GM12878 (cell line): ENCODE data around the gene NACA2. TPM values are rescaled to one million over a fixed set of nuclear protein-coding genes. Genes with fewer than 3 reads are reported as not detected.

Experiments used
- ATAC-seq: fragments of 200-7000 bp; cut with Tn5 transposase; 3 replicates; pipeline ENCODE4 v1.9.1; 2020; ENCODE audit warnings: mild to moderate bottlenecking, moderate library complexity
- BruUV-seq: library from RNA; stranded (reverse); fragments of 400-500 nt; replicated peaks from 2 replicates; lab custom pipeline; 2021; lab: Mats Ljungman, UMichigan
- CTCF ChIA-PET: fragments of 300-600 bp; sonication (Branson Sonifier 250); formaldehyde crosslinking; extraction: SDS; loops from one replicate; lab custom pipeline; 2021; ENCODE audit warnings: inconsistent platforms; lab: Yijun Ruan, JAX
- POLR2A ChIA-PET: fragments of 350-600 bp; formaldehyde crosslinking; extraction: SDS; loops from one replicate; lab custom pipeline; 2021; ENCODE audit warnings: inconsistent platforms; lab: Charles Lee
- RAD21 ChIA-PET: fragments of 300-600 bp; sonication (Branson Sonifier 250); formaldehyde crosslinking; loops from one replicate; lab custom pipeline; 2023; ENCODE audit warnings: antibody characterized with exemption; ENCODE audit not compliant: unreplicated experiment; lab: Charles Lee
- SMC1A ChIA-PET: fragments of 300-600 bp; sonication (Branson Sonifier 250); formaldehyde crosslinking; loops from one replicate; lab custom pipeline; 2023; ENCODE audit not compliant: unreplicated experiment, uncharacterized antibody; lab: Charles Lee
- DNase-seq: peaks from one replicate; pipeline ENCODE4 v3.0.0-alpha.2; 2011; ENCODE audit warnings: low read depth, low spot score
- FAIRE-seq: peaks from 3 replicates; lab custom pipeline; 2011; peaks lifted over from hg19 to GRCh38; lab: Jason Lieb, UNC
- H2AFZ ChIP-seq: 2 replicates; pipeline ENCODE4 v1.6.0; 2011; ENCODE audit warnings: low read depth, low read length, control low read depth; ENCODE audit not compliant: control insufficient read depth
- H3K27ac ChIP-seq: 2 replicates; pipeline ENCODE4 v1.5.1; 2011; ENCODE audit warnings: control low read depth; ENCODE audit not compliant: control insufficient read depth, insufficient read depth
- H3K27me3 ChIP-seq, 2 experiments: replicated peaks in 1 of 2; 2 replicates each; pipeline versions ENCODE4 v1.6.0 to v1.6.1; 2011; ENCODE audit warnings: low read length in 1 of 2; ENCODE audit not compliant: control insufficient read depth in 2 of 2, insufficient read depth in 2 of 2
- H3K36me3 ChIP-seq, 2 experiments: 2 replicates each; pipeline ENCODE4 v1.5.1; 2011; ENCODE audit warnings: low read length in 1 of 2; ENCODE audit not compliant: control insufficient read depth in 2 of 2, insufficient read depth in 2 of 2
- H3K4me1 ChIP-seq: 2 replicates; pipeline ENCODE4 v1.6.1; 2011; ENCODE audit warnings: mild to moderate bottlenecking, low read length, moderate library complexity, mixed read lengths; ENCODE audit not compliant: control insufficient read depth, insufficient read depth
- H3K4me2 ChIP-seq: 2 replicates; pipeline ENCODE4 v1.6.0; 2011; ENCODE audit warnings: control low read depth; ENCODE audit not compliant: control insufficient read depth, insufficient read depth
- H3K4me3 ChIP-seq: fragments of 200-600 bp; sonication (generic); 2 replicates; pipeline ENCODE4 v1.5.1; 2016
- H3K79me2 ChIP-seq: 2 replicates; pipeline ENCODE4 v1.6.0; 2011; ENCODE audit warnings: low read length; ENCODE audit not compliant: control insufficient read depth, insufficient read depth
- H3K9ac ChIP-seq: 2 replicates; pipeline ENCODE4 v1.8.0; 2011; ENCODE audit warnings: low read length, control low read depth, mixed read lengths; ENCODE audit not compliant: control insufficient read depth, insufficient read depth
- H3K9me3 ChIP-seq: replicated peaks from 3 replicates; pipeline ENCODE4 v1.5.1; 2011; ENCODE audit warnings: mild to moderate bottlenecking, low read length; ENCODE audit not compliant: control insufficient read depth, insufficient read depth
- H4K20me1 ChIP-seq: 2 replicates; pipeline ENCODE4 v1.6.0; 2011; ENCODE audit not compliant: control insufficient read depth, insufficient read depth
- CHD2 ChIP-seq: IDR thresholded peaks from 2 replicates; pipeline ENCODE4 v1.6.1; 2011; ENCODE audit warnings: low read depth, low read length, improper control_type of control experiment, borderline replicate concordance
- CHD4 ChIP-seq: fragments of 200-600 bp; sonication (generic); IDR thresholded peaks from 2 replicates; pipeline ENCODE4 v1.6.1; 2016; ENCODE audit warnings: mild to moderate bottlenecking
- FOS ChIP-seq: IDR thresholded peaks from 3 replicates; pipeline ENCODE4 v1.6.1; 2011; ENCODE audit warnings: borderline replicate concordance; ENCODE audit not compliant: insufficient read length; ENCODE audit errors: extremely low read depth
- FOXK2 ChIP-seq: fragments of 450-650 bp; IDR thresholded peaks from 2 replicates; pipeline ENCODE4 v1.6.1; 2017; ENCODE audit warnings: mild to moderate bottlenecking, moderate library complexity
- LARP7 ChIP-seq: fragments of 450-650 bp; IDR thresholded peaks from 2 replicates; pipeline ENCODE4 v1.6.1; 2017; ENCODE audit warnings: mild to moderate bottlenecking
- MAX ChIP-seq: IDR thresholded peaks from 2 replicates; pipeline ENCODE4 v1.6.1; 2012; ENCODE audit warnings: low read depth, low read length, improper control_type of control experiment
- MTA2 ChIP-seq: fragments of 450-650 bp; IDR thresholded peaks from 2 replicates; pipeline ENCODE4 v1.6.1; 2016; ENCODE audit warnings: low read depth, mild to moderate bottlenecking, moderate library complexity
- MYC ChIP-seq: IDR thresholded peaks from 2 replicates; pipeline ENCODE4 v1.6.1; 2011; ENCODE audit warnings: mild to moderate bottlenecking, low read length, moderate library complexity, inconsistent platforms; ENCODE audit not compliant: insufficient read depth, insufficient replicate concordance, insufficient read length, severe bottlenecking
- POLR2AphosphoS5 ChIP-seq: IDR thresholded peaks from 2 replicates; pipeline ENCODE4 v1.6.1; 2011; ENCODE audit warnings: mild to moderate bottlenecking, low read length, inconsistent platforms
- RUNX3 ChIP-seq: IDR thresholded peaks from 2 replicates; pipeline ENCODE4 v1.6.1; 2012; ENCODE audit warnings: low read length, inconsistent platforms
- SIX5 ChIP-seq: IDR thresholded peaks from 2 replicates; pipeline ENCODE4 v1.6.1; 2011; ENCODE audit warnings: mild to moderate bottlenecking, low read depth, low read length, moderate library complexity; ENCODE audit not compliant: severe bottlenecking
- SMAD1 ChIP-seq: fragments of 450-650 bp; IDR thresholded peaks from 2 replicates; pipeline ENCODE4 v1.6.1; 2018; ENCODE audit warnings: mild to moderate bottlenecking, low read depth; ENCODE audit not compliant: partially characterized antibody
- SP1 ChIP-seq: IDR thresholded peaks from one replicate; pipeline ENCODE4 v1.6.1; 2011; ENCODE audit warnings: low read depth, low read length
- SPI1 ChIP-seq: IDR thresholded peaks from 2 replicates; pipeline ENCODE4 v1.6.1; 2011; ENCODE audit warnings: low read depth, mild to moderate bottlenecking, low read length, moderate library complexity, borderline replicate concordance; ENCODE audit not compliant: insufficient read depth
- SRF ChIP-seq, 2 experiments: IDR thresholded peaks; 2 replicates each; pipeline ENCODE4 v1.6.1; 2011; ENCODE audit warnings: low read depth in 2 of 2, low read length in 2 of 2, mild to moderate bottlenecking in 1 of 2, moderate library complexity in 1 of 2
- TCF3 ChIP-seq: IDR thresholded peaks from 2 replicates; pipeline ENCODE4 v1.6.1; 2012; ENCODE audit warnings: low read depth, mild to moderate bottlenecking, low read length, borderline replicate concordance; ENCODE audit not compliant: insufficient read depth
- ZNF384 ChIP-seq: IDR thresholded peaks from 2 replicates; pipeline ENCODE4 v1.6.1; 2012; ENCODE audit warnings: low read depth, mild to moderate bottlenecking, low read length, improper control_type of control experiment, borderline replicate concordance
- WGBS: methylation state at CpG from one replicate; pipeline ENCODE4 v1.1.6; 2016; ENCODE audit warnings: low lambda C conversion rate; ENCODE audit not compliant: insufficient replicate concordance, insufficient coverage; ENCODE audit errors: missing lambda C conversion rate; 5-methylcytosine and 5-hydroxymethylcytosine counted together
- in situ Hi-C: fragments of 300-500 bp; cut with MboI; formaldehyde crosslinking; loops from 9 replicates; pipeline ENCODE4 v1.14.3; 2018; ENCODE audit warnings: mixed read lengths
- intact Hi-C: fragments of 100-400 bp; cut with micrococcal nuclease; formaldehyde crosslinking; loops from one replicate; pipeline ENCODE4 v1.14.2; 2022; ENCODE audit not compliant: unreplicated experiment
- polyA plus RNA-seq, 11 experiments: library from polyadenylated mRNA; depleted of rRNA in 4 of 11; unstranded in 6 of 11; stranded (reverse) in 5 of 11; fragments of >200 nt; fragmentation: Nextera tagmentation in 4 of 11; fragmentation: Illumina TruSeq in 1 of 11; extraction: Ambion mirVana in 4 of 11; extraction: Trizol in 1 of 11; gene quantifications; 1 replicate in 1 of 11; 2 replicates in 10 of 11; pipeline versions ENCODE4 v1.2.1 to v1.2.3, GENCODE V29; 2011 to 2016; ENCODE audit warnings: inconsistent platforms in 2 of 11, missing spikeins in 2 of 11, low read depth in 1 of 11
- total RNA-seq, 4 experiments: library from RNA; depleted of rRNA in 3 of 4; stranded (reverse); fragments of >200 nt in 3 of 4; fragmentation: Illumina TruSeq in 1 of 4; extraction: Trizol in 1 of 4; gene quantifications; 2 replicates each; pipeline versions ENCODE4 v1.2.1 to v1.2.3, GENCODE V29; 2013 to 2021
- TF ChIP-seq, protein P1 (sequence below): fragments of 450-650 bp; formaldehyde crosslinking; IDR thresholded peaks from 2 replicates; pipeline ENCODE4 v1.4.0; 2022; ENCODE audit warnings: mild to moderate bottlenecking, moderate library complexity

NACA2 gene
- total and polyA plus RNA-seq, 10 of the 15 experiments (the other 5 are each of a cell fraction or from before 2014, with no cell fraction given): 0.16 to 0.68 (median 0.36) TPM; not detected in 4

DNA sequence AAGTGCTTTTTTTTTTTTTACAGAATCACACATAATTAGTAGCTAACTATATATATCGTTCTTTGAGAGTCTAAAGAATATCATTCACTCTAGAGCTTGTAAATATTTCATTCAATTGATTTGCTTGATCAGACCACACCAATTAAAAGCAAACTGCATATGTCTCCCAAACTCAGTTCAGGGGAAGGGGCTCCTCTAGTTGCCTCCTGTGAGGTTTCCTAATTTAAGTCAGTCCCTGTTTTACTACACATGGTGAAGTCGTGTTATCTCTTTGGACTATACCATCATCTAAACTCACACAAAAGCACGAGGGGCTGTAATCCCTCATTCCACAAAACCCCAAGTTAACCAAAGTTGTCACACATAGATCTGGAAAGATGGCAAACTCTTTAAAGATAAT lies 11.7 kb downstream of the NACA2 start:
- in situ Hi-C loops (no loop called here), intact Hi-C loops (no loop called here)
- no peak overlapping the region for H3K27ac ChIP-seq
- no peak overlapping the region for H3K4me2 ChIP-seq
- H4K20me1 ChIP-seq: no peaks in the 10 kb centered on the region
- 12% methylated on average over 3 of the region's 3 CpGs for WGBS
- SMC1A ChIA-PET: interaction anchor here (0.6 to 0.9 kb wide), 3 partner anchors 11 to 1240 kb away, joined by 3 to 4 read pairs (median 3); no protein-coding TSS in a partner anchor
- POLR2A ChIA-PET: interaction anchor here (0.6 to 0.7 kb wide), 2 partner anchors 24 to 1613 kb away, joined by 4 to 6 read pairs; no protein-coding TSS in a partner anchor
- CTCF ChIA-PET: no interaction called here
- no TSS peak for BruUV-seq
- H3K27me3 ChIP-seq: no peaks in the 10 kb centered on the region; a peak in 1 of 4 replicates
- no peak overlapping the region for H3K4me3 ChIP-seq
- H3K9me3 ChIP-seq: no peaks in the 10 kb centered on the region
- no peak for DNase-seq
- H3K4me1 ChIP-seq: no peaks in the 10 kb centered on the region
- RAD21 ChIA-PET: no interaction called here
- H3K9ac ChIP-seq: no peak overlapping the region
- FAIRE-seq: no peak
- no peak for ATAC-seq
- no peaks in the 10 kb centered on the region for H3K79me2 ChIP-seq
- TF ChIP-seq ZNF384: no peak
- no peak for TF ChIP-seq MTA2
- no peak for TF ChIP-seq SMAD1
- TF ChIP-seq SIX5: no peak
- no peak for TF ChIP-seq SP1
- TF ChIP-seq SRF (IDR thresholded peaks at IDR 0.05; ENCODE audit: low read depth in 2 of 2, low read length in 2 of 2): no peak
- no peak for TF ChIP-seq FOS
- TF ChIP-seq MAX: no peak
- TF ChIP-seq FOXK2: no peak
- TF ChIP-seq RUNX3: no peak
- no peak for TF ChIP-seq SPI1
- no peak for TF ChIP-seq CHD2
- no peak for TF ChIP-seq CHD4
- TF ChIP-seq LARP7: no peak
- no peak for TF ChIP-seq POLR2AphosphoS5
- TF ChIP-seq, protein P1, sequence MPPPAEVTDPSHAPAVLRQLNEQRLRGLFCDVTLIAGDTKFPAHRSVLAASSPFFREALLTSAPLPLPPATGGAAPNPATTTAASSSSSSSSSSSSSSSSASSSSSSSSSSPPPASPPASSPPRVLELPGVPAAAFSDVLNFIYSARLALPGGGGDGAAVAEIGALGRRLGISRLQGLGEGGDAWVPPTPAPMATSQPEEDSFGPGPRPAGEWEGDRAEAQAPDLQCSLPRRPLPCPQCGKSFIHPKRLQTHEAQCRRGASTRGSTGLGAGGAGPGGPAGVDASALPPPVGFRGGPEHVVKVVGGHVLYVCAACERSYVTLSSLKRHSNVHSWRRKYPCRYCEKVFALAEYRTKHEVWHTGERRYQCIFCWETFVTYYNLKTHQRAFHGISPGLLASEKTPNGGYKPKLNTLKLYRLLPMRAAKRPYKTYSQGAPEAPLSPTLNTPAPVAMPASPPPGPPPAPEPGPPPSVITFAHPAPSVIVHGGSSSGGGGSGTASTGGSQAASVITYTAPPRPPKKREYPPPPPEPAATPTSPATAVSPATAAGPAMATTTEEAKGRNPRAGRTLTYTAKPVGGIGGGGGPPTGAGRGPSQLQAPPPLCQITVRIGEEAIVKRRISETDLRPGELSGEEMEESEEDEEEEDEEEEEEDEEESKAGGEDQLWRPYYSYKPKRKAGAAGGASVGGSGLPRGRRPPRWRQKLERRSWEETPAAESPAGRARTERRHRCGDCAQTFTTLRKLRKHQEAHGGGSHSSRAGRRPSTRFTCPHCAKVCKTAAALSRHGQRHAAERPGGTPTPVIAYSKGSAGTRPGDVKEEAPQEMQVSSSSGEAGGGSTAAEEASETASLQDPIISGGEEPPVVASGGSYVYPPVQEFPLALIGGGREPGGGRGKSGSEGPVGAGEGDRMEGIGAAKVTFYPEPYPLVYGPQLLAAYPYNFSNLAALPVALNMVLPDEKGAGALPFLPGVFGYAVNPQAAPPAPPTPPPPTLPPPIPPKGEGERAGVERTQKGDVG (CRISPR knock-in tag): no peak
- no peak for TF ChIP-seq TCF3
- no peak for TF ChIP-seq MYC
- no peaks in the 10 kb centered on the region for H3K36me3 ChIP-seq
- H2AFZ ChIP-seq: no peak overlapping the region
